HG02870 (cell line): Measurements from ENCODE around the gene PTPN23.

ENCODE experiments used
- ATAC-seq: cut with Tn5 transposase; IDR thresholded peaks from one replicate; pipeline ENCODE4 v1.9.1; 2021; ENCODE audit warnings: mild to moderate bottlenecking, moderate library complexity; ENCODE audit not compliant: unreplicated experiment

PTPN23 gene

GRCh38 chr3:47418167-47419082 lies 37.6 kb downstream of the PTPN23 start:
- ATAC-seq, result no peak

DNA sequence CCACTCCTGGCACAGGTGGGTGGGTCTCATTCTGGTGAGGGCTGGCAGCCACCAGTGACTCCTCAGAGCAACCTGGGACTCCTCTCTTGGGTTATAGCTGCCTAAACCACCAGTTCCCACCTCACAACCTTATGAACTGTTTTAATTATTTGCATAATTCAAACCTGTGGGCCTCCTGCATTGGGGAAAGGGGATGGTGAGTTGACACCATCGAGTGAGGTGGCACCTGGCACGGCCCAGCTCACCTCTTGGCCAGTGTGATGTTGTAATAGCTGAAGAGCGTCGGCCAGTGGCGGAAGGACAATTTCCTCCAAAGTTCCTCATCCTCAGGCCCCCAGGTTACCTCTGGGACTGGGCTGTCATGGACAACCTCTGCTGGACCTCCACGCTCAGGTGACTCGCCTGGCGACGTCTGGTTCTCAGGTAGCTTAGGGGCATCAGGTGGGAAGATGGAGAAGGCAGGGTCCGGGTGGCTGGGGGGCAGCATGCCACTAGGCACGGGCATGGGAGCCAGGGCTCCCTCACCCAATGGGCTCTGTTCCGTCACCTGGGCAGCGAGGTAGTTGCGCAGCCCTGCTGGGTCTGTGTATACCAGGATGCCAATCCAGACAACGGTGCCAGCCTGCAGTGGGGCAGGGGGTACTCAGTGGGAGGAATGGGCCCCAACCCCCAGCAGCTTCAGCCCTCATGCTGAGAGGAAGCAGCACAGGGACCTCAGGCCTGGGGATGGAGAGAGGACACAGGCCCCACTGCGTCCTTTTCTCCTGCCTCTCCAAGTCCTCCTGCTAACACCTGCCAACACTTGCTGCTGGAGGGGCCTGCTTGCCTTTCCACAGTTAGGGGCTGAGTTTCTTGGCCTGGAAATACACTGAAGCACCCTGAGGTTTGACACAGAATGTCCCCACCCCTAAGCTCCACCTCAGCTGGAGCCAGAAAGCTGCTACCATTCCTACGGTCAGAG lies 38.5 kb downstream of the PTPN23 start:
- no peak for ATAC-seq

DNA sequence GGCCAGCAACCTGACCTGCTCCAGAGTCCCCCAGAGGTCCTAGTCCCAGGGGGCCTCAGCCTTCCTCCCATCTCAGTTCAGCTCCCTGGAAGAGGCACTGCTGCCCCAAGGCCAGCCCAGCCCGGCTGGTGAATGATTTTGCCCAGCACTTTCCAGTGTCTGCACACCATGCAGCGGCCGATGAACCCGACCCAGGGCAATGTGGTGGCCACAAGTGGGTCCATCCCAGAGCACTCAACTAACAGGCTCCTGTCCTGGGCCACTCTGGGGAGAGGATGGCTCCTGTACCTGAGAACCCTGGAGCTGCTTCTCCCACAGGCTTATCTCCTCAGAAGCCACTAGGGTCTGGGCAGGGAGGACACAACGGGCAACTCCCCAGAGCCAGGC lies 39.2 kb downstream of the PTPN23 start:
- no peak for ATAC-seq

GRCh38 chr3:47420511-47421484 lies 40.0 kb downstream of the PTPN23 start:
- peak; percentile 69 for ATAC-seq

DNA sequence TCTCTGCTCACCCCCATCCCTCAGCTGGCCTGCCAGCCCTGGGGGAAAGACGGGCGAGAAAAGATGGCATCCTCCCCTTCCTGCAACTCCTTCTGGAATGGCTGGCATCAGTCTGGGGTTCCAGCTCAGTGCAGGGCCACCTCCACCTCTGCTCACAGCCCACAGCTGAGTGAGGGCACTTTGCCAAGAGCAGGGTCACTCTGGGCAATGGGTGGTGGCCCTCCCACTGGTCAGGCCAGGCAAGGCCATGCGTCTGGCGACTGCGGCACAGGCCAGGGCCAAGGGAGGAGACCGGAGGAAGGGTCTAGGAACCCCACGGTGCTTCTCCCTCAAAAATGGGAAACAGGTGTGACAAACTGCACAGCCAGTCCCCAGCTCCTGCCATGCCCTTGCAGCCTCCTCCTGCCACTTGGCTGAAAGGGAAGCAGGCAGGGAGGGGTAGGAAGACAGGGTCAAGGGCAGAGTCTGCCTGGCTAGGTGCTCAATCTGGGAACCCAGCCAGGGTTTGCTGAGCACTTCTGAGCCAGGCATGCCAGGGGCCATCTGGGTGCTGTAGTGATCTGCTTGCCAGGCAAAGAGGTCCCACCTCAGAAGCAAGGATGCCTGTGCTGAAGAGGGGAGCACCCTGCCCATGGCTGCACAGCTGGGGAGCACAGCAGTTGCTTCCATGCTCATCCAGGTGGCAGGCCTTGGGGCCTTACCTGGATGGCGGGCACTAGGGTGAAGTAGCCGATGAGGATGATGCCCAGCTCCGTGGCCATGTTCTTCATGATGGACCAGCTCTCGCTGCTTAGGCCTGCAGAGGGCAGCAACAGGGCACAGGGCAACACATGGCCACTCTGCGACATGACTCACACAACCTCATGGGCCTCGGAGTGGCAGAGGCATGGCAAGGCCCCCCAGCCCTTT lies 41.2 kb downstream of the PTPN23 start:
- ATAC-seq, result no peak

DNA sequence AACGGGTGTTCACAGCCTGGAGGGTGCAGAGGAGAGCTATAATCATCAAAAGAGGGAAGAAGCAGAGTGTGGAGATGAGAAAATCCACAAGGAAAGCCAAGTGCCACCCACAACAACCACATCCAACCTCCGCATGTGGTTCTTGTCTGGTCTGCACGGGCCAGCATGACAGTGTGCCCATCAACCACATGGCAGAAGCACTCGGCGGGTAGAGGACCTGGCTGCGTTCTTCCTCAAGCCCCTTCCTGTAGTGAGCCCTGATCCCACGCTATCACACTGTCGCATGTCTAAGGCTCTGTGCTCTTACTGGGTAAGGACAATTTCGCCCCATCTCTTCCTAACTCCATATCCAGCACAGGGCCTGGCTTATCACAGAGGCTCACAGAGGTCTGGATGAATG lies 41.9 kb downstream of the PTPN23 start:
- ATAC-seq, result no peak

- no peak for ATAC-seq
Observed at GRCh38 chr3:47423548-47424145, 42.8 kb downstream of the PTPN23 start.

DNA sequence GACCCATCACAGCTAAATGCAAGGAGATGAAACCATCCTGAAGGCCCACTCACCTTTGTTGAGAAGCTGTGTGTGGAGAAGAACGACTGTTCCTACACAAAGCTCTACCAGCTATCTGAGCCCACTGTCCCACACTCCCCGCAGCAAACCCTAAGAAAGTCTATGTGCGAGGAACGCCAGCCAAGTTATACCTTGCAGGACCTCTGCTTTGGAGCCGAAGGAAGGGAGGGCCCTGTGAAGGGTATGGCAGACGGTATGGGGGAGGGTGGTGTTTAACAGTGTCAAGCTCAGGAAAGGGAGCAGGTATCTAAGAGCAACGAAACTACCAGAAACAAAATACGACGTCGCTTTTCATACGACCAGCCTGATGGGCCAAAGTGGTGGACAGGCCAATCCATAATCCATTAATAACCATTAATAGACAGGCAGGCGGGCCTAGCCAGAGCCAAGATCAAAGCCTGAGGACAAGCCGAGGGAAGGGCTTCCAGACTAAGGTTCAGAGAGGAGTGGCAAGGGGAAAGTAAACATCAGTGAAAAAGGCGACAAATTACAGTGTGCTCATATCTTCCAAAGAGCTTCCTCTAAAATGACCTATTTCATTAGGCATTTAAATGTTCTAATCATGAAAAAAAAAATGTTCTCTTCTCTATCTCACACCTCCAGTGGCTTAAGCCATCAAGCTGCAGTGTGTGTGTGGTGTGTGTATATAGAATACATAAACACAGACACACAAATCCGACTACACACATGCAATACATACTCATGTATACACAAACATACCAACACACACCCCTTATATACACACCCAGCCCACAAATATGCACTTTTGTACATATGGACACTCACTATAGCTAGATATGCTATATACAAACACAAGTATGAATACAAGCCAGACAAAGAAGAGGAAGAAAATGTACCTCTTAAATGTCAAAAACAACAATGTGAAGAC lies 43.9 kb downstream of the PTPN23 start:
- no peak for ATAC-seq

GRCh38 chr3:47425383-47425778 lies 44.6 kb downstream of the PTPN23 start:
- no peak for ATAC-seq

DNA sequence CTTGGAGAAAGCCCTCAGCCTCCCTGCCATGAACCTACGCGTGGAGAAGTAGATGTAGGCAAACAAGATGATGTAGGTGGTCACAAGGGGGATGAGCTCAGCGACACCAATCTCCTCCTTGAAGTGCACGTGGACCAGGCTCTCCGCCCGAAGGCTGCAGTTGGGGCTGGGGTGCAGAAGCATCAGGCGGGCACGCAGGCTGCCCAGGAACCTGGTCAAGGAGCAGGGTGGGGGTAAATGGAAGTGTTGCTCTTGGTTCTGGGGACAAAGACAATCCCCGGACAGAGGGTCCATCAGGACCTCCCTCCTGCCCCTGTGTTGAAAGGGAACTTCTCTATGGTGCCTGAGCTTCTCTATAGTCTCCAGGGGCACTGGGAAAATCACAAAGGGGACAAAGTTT lies 45.1 kb downstream of the PTPN23 start:
- no peak for ATAC-seq

DNA sequence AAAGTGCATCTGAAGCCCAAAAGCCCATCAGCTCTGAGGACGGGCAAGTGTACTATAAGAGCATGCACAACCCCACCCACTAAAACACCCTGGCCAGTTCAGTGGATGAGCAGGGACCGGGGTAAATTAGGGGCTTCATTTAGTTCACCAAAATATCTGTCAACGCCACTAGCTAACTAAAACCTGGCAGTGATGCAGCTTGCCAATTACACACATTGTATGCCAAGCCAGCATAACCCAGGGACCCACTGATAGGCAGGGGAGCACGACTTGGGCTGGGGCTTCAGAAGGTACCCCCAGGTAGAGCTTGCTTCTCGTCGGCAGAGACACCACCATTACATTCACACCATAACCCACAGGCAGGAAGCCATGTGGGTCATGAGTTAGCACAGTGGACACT lies 47.0 kb downstream of the PTPN23 start:
- ATAC-seq, result no peak

DNA sequence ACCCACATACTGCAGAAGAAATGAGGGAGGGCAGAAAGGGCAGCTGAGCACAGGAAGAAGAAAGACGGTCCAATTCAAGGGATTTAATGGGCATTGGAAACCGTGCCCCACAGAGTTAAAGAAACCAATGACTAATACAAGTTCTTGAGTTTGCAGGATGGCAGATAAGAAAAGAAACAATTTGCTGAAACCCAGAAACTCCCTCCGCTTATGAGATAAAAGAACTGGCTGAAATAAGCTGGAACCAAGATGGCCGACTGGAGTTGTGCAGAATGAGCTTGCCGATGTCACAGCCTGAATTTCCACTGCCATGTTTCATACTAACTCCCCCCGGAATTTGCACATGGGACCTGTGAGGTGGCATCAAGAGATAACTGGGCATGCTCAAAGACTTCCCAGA lies 47.8 kb downstream of the PTPN23 start:
- ATAC-seq, result no peak

- ATAC-seq, result no peak
Observed at GRCh38 chr3:47429476-47430270, 48.9 kb downstream of the PTPN23 start.

- ATAC-seq, result no peak
Observed at GRCh38 chr3:47430606-47431005, 49.8 kb downstream of the PTPN23 start.

- no peak for ATAC-seq
Observed at GRCh38 chr3:47431225-47431624, 50.4 kb downstream of the PTPN23 start.

- no peak for ATAC-seq
Observed at GRCh38 chr3:47432673-47433072, 51.9 kb downstream of the PTPN23 start.

DNA sequence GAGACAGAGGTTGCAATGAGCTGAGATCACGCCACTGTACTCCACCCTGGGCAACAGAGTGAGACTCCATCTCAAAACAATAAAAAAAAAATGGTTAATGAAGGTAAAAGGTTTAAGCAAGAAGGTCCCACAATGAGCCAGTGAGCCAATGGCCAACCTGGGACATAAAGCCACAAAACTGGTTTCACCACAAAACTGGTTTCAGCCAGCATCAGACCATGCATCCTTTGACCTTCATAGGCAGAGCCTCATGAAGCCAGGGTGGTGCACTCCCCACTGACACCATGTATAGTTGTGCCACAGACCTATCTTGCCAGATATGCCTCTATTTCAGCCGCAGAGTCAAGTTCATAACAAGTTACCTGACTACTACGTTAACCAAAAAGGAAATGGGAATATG lies 53.0 kb downstream of the PTPN23 start:
- ATAC-seq, result no peak
